NAMALWA (cell line): Measurements from ENCODE around the gene LRRC63.

ENCODE experiments used
- DNase-seq: peaks from one replicate; pipeline ENCODE4 v3.0.0-alpha.2; 2015; ENCODE audit warnings: low spot score

LRRC63 gene

GRCh38 chr13:46313024-46313423 lies 101.3 kb downstream of the LRRC63 start:
- DNase-seq, result no peak

- DNase-seq, result no peak
Observed at GRCh38 chr13:46313432-46314257, 101.9 kb downstream of the LRRC63 start.

DNA sequence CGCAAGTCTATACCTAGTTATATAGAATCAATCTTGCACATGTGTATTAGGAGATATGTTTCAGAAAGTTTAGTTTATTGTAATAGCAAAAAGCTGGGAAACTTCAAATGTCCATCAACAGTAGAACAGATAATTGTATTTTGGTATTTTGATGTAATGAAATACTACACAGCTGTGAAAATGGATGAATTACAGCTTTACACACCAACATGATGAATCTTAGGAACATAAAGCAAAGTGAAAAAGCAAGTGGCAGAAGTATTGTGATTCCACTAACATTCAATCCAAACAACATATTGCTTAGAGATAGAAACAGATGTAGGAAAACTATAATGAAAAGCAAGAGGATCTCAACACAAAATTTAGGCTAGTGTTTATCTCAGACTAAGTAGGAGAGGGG lies 102.9 kb downstream of the LRRC63 start:
- no peak for DNase-seq

GRCh38 chr13:46315036-46315435 lies 103.3 kb downstream of the LRRC63 start:
- no peak for DNase-seq

DNA sequence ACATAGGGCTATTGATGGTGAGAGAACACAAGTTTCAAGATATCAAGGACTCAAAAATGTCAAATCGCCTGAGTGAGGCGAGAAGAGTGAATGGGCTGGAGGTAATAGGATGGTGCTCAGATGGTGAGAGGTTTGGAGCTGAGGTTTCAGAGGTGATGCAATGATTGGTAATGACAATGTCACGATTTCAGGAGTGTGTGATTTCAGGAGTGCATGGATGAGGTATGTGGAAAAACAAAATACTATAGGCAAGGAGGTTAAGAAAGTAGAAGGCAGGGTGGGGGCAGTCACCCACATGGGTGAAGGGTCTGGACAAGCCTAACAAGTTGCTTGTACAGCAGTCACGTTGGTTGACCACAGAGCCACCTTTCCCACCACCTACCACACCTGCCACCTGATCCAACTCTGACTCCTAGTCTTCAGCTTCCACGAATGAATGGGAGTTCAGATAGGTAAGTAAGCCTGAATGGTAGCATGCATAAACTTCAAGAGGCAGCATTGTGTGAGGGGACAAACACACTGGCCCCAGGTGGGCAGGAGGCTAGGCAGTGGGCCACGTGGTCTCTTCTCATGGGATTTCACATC lies 103.9 kb downstream of the LRRC63 start:
- DNase-seq, result no peak

DNA sequence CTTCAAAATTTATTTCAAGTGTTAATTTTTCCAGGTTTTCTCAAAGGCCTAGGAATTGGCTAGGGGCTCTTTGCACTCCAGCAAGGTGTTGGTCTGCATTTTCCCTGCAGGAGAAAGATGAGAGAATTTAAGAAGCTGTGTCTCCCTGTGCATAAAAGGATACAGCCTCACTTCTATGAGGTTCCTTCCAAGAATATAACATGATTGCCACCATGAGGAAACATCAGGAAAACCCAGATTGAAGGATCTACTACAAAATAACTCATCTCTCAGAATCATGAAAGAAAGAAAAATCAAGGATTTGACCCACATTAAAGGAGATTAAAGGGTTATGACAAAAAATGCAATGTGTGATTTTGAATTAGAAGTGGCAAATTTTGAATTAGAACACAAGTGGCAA lies 105.4 kb downstream of the LRRC63 start:
- no peak for DNase-seq

DNA sequence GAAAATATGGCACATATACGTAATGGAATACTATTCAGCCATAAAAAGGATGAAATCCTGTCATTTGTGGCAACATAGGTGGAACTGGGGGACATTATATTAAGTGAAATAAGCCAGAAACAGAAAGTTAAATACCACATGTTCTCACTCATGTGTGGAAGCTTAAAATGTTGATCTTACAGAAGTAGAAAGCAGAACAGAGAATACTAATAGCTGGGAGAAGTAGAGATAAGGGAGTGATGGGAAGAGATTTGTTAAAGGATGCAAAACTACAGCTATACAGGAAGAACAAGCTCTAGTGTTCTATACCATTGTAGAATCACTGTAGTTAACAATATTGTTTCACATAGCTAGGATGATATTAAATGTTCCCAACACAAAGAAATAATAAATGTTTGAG lies 107.3 kb downstream of the LRRC63 start:
- no peak for DNase-seq

- DNase-seq, result no peak
Observed at GRCh38 chr13:46320406-46320805, 108.7 kb downstream of the LRRC63 start.

- DNase-seq, result no peak
Observed at GRCh38 chr13:46320821-46321220, 109.1 kb downstream of the LRRC63 start.

DNA sequence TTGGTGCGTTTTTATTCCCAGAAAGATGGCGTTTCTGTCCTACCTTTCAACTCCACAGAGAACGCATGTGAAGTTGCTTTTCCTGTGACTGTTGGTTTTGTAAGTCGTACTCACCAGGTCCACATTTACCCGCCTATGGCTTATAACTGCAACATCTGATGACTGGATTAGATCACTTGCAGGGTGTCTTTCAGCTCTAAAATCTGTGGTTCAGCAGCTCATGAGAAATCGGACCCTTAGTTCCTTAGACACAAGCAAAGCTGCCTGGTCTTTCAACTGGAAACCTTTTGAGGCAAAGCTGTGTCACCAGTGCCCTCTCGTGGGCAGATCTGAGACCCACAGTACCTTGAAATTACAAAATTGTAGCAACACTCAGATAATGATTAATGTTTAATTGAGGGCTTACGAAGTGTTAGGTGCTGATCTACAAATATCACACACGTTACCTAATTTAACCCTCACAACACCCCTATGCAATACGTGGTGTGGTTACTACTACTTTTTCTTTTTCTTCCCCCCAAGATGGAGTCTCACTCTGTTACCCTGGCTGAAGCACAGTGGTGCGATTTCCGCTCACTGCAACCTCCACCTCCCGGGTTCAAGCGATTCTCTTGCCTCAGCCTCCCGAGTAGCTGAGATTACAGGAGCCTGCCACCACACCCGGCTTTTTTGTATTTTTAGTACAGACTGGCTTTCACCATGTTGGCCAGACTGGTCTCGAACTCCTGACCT lies 109.9 kb downstream of the LRRC63 start:
- DNase-seq, result peak; percentile 87

DNA sequence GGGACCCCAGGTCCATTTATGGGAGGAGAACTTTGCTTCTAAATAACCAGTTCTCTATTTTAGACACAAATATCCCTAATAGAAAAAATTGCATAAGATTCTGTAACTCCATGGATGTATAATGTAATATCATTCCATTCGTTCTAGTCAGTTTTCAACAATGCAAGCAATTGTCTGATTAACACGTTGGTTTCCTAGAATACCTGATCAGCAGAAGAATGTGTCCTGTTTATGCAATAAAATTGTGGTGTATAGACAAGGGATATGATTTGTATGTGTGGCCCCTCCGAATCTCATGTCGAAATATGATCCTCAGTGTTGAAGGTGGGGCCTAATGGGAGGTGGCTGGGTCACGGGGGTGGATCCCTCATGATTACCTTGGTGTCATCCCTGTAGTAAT lies 113.2 kb downstream of the LRRC63 start:
- no peak for DNase-seq
